Measurements from ENCODE around the gene PI4K2A. TPM values are rescaled to one million over a fixed set of nuclear protein-coding genes. Genes with fewer than 3 reads are reported as not detected.
A peak's percentile ranks its signal among the peaks of the same experiment; 100 is the strongest.

Gene PI4K2A
- total and polyA plus RNA-seq, 2 donors (not counting 3 experiments of a cell fraction or from before 2014, with no cell fraction given): 20.4 to 24.6 TPM

- Histone ChIP-seq H3K4me1 (ENCODE audit: control insufficient read depth, extremely low read depth, insufficient read depth, low read length) (peaks cover 4% of the 10 kb centered on the region), H3K27me3 (ENCODE audit: control insufficient read depth in 2 of 2, insufficient read depth in 2 of 2, low read length in 2 of 2) (no peaks in the 10 kb centered on the region), H3K4me3 (replicated peaks in 1 of 3; ENCODE audit: insufficient read depth in 1 of 3, low read depth in 1 of 3, low read length in 3 of 3) (no peak overlapping the region), H3K9ac (replicated peaks; ENCODE audit: extremely low read depth, insufficient read depth, low read length) (no peak overlapping the region), H2AFZ (ENCODE audit: low read depth, low read length) (no peak overlapping the region), H3K36me3 (ENCODE audit: control insufficient read depth in 2 of 2, extremely low read depth in 1 of 2, insufficient read depth in 2 of 2, low read length in 2 of 2) (no peaks in the 10 kb centered on the region), H3K27ac (ENCODE audit: insufficient read depth, low read depth, low read length) (no peak overlapping the region), H3K79me2 (ENCODE audit: control insufficient read depth, insufficient read depth, low read length) (peaks cover 5% of the 10 kb centered on the region), H3K4me2 (ENCODE audit: insufficient read depth, low read length) (no peak overlapping the region), H4K20me1 (replicated peaks; ENCODE audit: control insufficient read depth, extremely low read depth, insufficient read depth, low read length) (no peaks in the 10 kb centered on the region), H3K9me1 (replicated peaks; ENCODE audit: control insufficient read depth, extremely low read depth, insufficient read depth, low read length) (no peaks in the 10 kb centered on the region), H3K9me3 (replicated peaks; ENCODE audit: control insufficient read depth, insufficient read depth, low read length) (no peaks in the 10 kb centered on the region)
- intact Hi-C loops (cut with micrococcal nuclease): loop anchor here (1.0 kb wide), 1 partner anchor 22 kb away; no protein-coding TSS in a partner anchor
- ChIA-PET POLR2A (interaction anchor here (0.6 to 1.2 kb wide), 2 partner anchors 15 to 23 kb away, joined by 3 to 4 read pairs; no protein-coding TSS in a partner anchor), CTCF (interaction anchor here (0.6 to 18.5 kb wide), 30 partner anchors 8 to 1849 kb away, joined by 3 to 863 read pairs (median 4); partner anchors contain the start of genes AVPI1 and ZFYVE27)
- TF ChIP-seq CTCF (IDR thresholded peaks at IDR 0.05; ENCODE audit: extremely low read depth in 1 of 2, insufficient read depth in 1 of 2, low read depth in 1 of 2, low read length in 2 of 2) (peak; percentile 74 to 77), FOS (IDR thresholded peaks at IDR 0.05; ENCODE audit: borderline replicate concordance, insufficient read depth, low read length) (no peak)
- DNase-seq (ENCODE audit: low read depth, low spot score): peak; percentile 72
- peak; percentile 92 for FAIRE-seq
- dilution Hi-C loops (cut with MboI; ENCODE audit: extremely low pct_ligation_motif_present, low sequenced_read_pairs): no loop called here
- no TSS peak for BruUV-seq (replicated peaks)
Measured at GRCh38 chr10:97708976-97709946, 68.8 kb downstream of the PI4K2A start.

Measured in endothelial cell of umbilical vein (primary cell).